ENCODE measurements around the gene HSF5.

DNA sequence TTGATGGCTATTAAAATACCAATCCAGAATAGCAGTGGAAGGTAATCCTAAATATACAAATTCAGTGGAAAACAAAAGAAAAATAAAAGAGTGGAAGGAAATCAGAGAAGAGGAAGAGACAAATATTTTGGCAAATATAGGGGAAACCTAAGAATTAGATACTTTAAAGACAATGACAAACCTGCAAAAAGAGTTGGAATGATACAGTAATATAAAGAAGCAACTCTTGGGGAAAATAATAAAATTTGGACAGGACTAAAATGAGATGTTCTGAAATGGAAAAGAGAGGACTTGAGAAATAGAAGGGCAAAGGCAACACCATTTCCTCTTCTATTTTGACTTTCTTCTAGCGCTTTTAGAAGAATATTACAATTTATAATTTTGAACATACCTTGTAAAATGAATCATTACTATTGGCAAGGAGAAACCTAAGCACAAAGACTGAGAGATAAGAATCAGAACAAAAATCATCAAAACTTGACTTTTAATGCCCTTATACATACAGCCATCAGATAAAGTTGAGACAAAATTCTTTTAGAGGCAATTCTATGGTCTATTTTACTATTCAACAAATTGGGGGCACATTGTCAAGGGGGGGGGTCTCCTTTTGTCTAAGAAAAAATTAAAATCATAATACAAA is 76.0 kb downstream of the HSF5 start:
- TF ChIP-seq MAFK (IDR thresholded peaks at IDR 0.05; ENCODE audit: low read depth, low read length) (no peak), CEBPB (IDR thresholded peaks at IDR 0.05; ENCODE audit: low read depth, low read length) (no peak), SMC3 (IDR thresholded peaks at IDR 0.05; ENCODE audit: low read depth, low read length) (no peak), CTCF (conservative IDR thresholded peaks at IDR 0.05; ENCODE audit: low read depth, low read length) (no peak), RCOR1 (IDR thresholded peaks at IDR 0.05; ENCODE audit: insufficient replicate concordance, low read length) (no peak), CHD1 (IDR thresholded peaks at IDR 0.05; ENCODE audit: low read depth, low read length) (no peak), BHLHE40 (IDR thresholded peaks at IDR 0.05; ENCODE audit: low read depth, low read length) (no peak)

Data from IMR-90 (cell line).